HG03571 (cell line): ENCODE data around the gene ITPK1.

Source experiments
- ATAC-seq: cut with Tn5 transposase; IDR thresholded peaks from one replicate; pipeline ENCODE4 v1.9.1; 2021; ENCODE audit not compliant: unreplicated experiment

Gene ITPK1

GRCh38 chr14:93085911-93086310 lies 29.8 kb downstream of the ITPK1 start:
- no peak for ATAC-seq

- no peak for ATAC-seq
Observed at GRCh38 chr14:93084866-93085857, 30.6 kb downstream of the ITPK1 start.

GRCh38 chr14:93084402-93084801 lies 31.3 kb downstream of the ITPK1 start:
- ATAC-seq, result no peak

- no peak for ATAC-seq
Observed at GRCh38 chr14:93083917-93084316, 31.8 kb downstream of the ITPK1 start.

GRCh38 chr14:93082576-93083001 lies 33.1 kb downstream of the ITPK1 start:
- no peak for ATAC-seq

- ATAC-seq, result no peak
Observed at GRCh38 chr14:93081876-93082570, 33.7 kb downstream of the ITPK1 start.

- ATAC-seq, result no peak
Observed at GRCh38 chr14:93079865-93080403, 35.8 kb downstream of the ITPK1 start.

GRCh38 chr14:93079321-93079720 lies 36.4 kb downstream of the ITPK1 start:
- no peak for ATAC-seq

GRCh38 chr14:93078870-93079269 lies 36.9 kb downstream of the ITPK1 start:
- no peak for ATAC-seq

GRCh38 chr14:93076755-93077154 lies 39.0 kb downstream of the ITPK1 start:
- ATAC-seq, result no peak

GRCh38 chr14:93075891-93076290 lies 39.8 kb downstream of the ITPK1 start:
- no peak for ATAC-seq

- ATAC-seq, result no peak
Observed at GRCh38 chr14:93073910-93074769, 41.6 kb downstream of the ITPK1 start.

GRCh38 chr14:93073358-93073707 lies 42.4 kb downstream of the ITPK1 start:
- no peak for ATAC-seq

GRCh38 chr14:93072659-93073357 lies 42.9 kb downstream of the ITPK1 start:
- no peak for ATAC-seq

GRCh38 chr14:93068711-93069110 lies 47.0 kb downstream of the ITPK1 start:
- no peak for ATAC-seq

- ATAC-seq, result no peak
Observed at GRCh38 chr14:93067088-93067487, 48.6 kb downstream of the ITPK1 start.

GRCh38 chr14:93065272-93065730 lies 50.4 kb downstream of the ITPK1 start:
- ATAC-seq, result no peak

- no peak for ATAC-seq
Observed at GRCh38 chr14:93064411-93065271, 51.1 kb downstream of the ITPK1 start.

GRCh38 chr14:93063393-93063792 lies 52.3 kb downstream of the ITPK1 start:
- ATAC-seq, result no peak
